Ascending aorta (tissue), 2 donors: Measurements from ENCODE around the gene CDH23. TPM values are rescaled to one million over a fixed set of nuclear protein-coding genes. Genes with fewer than 3 reads are reported as not detected.

Experiments
- DNase-seq, 2 donors: peaks; one replicate each; pipeline ENCODE4 v3.0.0-alpha.2; 2019; ENCODE audit warnings: low spot score in 2 of 2
- H3K27ac ChIP-seq, 2 donors: fragments of 200-600 bp; sonication (generic); one replicate each; pipeline ENCODE4 v1.5.1; 2016 to 2017; ENCODE audit warnings: mild to moderate bottlenecking in 1 of 2
- H3K27me3 ChIP-seq: fragments of 200-600 bp; sonication (generic); one replicate; pipeline ENCODE4 v1.5.1; 2017
- H3K36me3 ChIP-seq, 2 donors: fragments of 200-600 bp; sonication (generic); one replicate each; pipeline ENCODE4 v1.5.1; 2016
- H3K4me1 ChIP-seq, 2 donors: fragments of 200-600 bp; sonication (generic); one replicate each; pipeline ENCODE4 v1.5.1; 2016 to 2017; ENCODE audit warnings: mild to moderate bottlenecking in 1 of 2
- H3K4me3 ChIP-seq, 2 donors: fragments of 200-600 bp; sonication (generic); one replicate each; pipeline ENCODE4 v1.5.1; 2016 to 2017; ENCODE audit warnings: mild to moderate bottlenecking in 1 of 2
- H3K9me3 ChIP-seq, 2 donors: fragments of 200-600 bp; sonication (generic); one replicate each; pipeline ENCODE4 v1.5.1; 2016
- CTCF ChIP-seq, 3 experiments: fragments of 200-600 bp in 2 of 3; fragments of 450-650 bp in 1 of 3; sonication (generic) in 2 of 3; IDR thresholded peaks; one replicate each; pipeline ENCODE4 v1.5.1; 2016 to 2019; ENCODE audit warnings: antibody characterized with exemption in 3 of 3, mild to moderate bottlenecking in 1 of 3, moderate library complexity in 1 of 3
- intact Hi-C: fragments of 100-400 bp; cut with DNase I; formaldehyde crosslinking; loops from one replicate; pipeline ENCODE4 v1.15.1; 2023
- total RNA-seq: library from RNA; depleted of rRNA; stranded (reverse); fragments of >200 nt; gene quantifications from one replicate; pipeline ENCODE4 v1.1.0, GENCODE V29; 2016

Gene CDH23
- total RNA-seq, 1 donor from 2014 or later = 40.9 TPM

- TF ChIP-seq CTCF (IDR thresholded peaks at IDR 0.05) = no peak
- Histone ChIP-seq H3K4me3 (no peak overlapping the region), H3K27ac (peak overlapping the region in 1 of 2 donors; percentile 97), H3K9me3 (no peaks in the 10 kb centered on the region), H3K27me3 (no peaks in the 10 kb centered on the region), H3K36me3 (no peaks in the 10 kb centered on the region), H3K4me1 (peaks cover 0 to 24% of the 10 kb centered on the region in 2 donors)
- peak in 1 of 2 donors; percentile 26 for DNase-seq
- intact Hi-C loops = loop anchor here (10.0 kb wide), 1 partner anchor 638 kb away; the partner anchor contains the start of gene UNC5B
These were observed 455.7 kb downstream of the CDH23 start for GRCh38 chr10:71852355-71852937.

DNA sequence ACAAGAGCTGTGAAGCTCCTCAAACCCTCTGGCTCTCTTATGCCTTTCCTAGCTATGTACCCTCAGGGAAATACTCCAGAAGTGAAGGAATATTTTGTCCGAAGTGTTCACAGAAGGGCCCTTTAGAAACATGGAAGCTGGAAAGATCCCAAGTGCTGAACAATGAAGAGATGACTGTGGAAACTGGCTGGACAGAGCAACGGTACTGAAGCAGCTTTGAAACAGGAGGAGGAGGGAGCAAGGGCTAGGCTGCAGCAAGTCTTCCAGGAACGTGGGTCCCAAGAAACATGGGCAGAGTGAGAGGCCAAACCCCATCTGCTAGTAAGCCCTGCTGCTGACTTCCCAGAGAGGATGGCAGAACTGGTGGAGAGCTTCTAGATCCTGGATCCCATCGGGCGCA, 457.3 kb downstream of the CDH23 start:
- Histone ChIP-seq H3K4me3 (no peak overlapping the region), H3K36me3 (no peaks in the 10 kb centered on the region), H3K4me1 (peaks cover 0 to 14% of the 10 kb centered on the region in 2 donors), H3K27me3 (no peaks in the 10 kb centered on the region), H3K27ac (no peak overlapping the region), H3K9me3 (no peaks in the 10 kb centered on the region)
- intact Hi-C loops = loop anchor here (10.0 kb wide), 1 partner anchor 639 kb away; the partner anchor contains the start of gene UNC5B
- no peak for DNase-seq
- no peak for TF ChIP-seq CTCF (IDR thresholded peaks at IDR 0.05)

GRCh38 chr10:71856619-71857018, 459.9 kb downstream of the CDH23 start:
- TF ChIP-seq CTCF (IDR thresholded peaks at IDR 0.05) = no peak
- peaks cover 10 to 20% of the 10 kb centered on the region in 2 donors for H3K4me1 ChIP-seq
- no peaks in the 10 kb centered on the region for H3K36me3 ChIP-seq
- no peaks in the 10 kb centered on the region for H3K9me3 ChIP-seq
- no peaks in the 10 kb centered on the region for H3K27me3 ChIP-seq
- H3K4me3 ChIP-seq = no peak overlapping the region
- no peak for DNase-seq
- intact Hi-C loops = loop anchor here (10.0 kb wide), 1 partner anchor 642 kb away; the partner anchor contains the start of gene UNC5B
- H3K27ac ChIP-seq = no peak overlapping the region

- intact Hi-C loops = loop anchor here (10.0 kb wide), 1 partner anchor 643 kb away; the partner anchor contains the start of gene UNC5B
- peaks cover 10 to 21% of the 10 kb centered on the region in 2 donors for H3K4me1 ChIP-seq
- DNase-seq = peak; percentile 70 to 76
- H3K27ac ChIP-seq = no peak overlapping the region
- no peak for TF ChIP-seq CTCF (IDR thresholded peaks at IDR 0.05)
- no peaks in the 10 kb centered on the region for H3K27me3 ChIP-seq
- H3K9me3 ChIP-seq = no peaks in the 10 kb centered on the region
- H3K36me3 ChIP-seq = no peaks in the 10 kb centered on the region
- H3K4me3 ChIP-seq = no peak overlapping the region
These were observed 461.5 kb downstream of the CDH23 start for GRCh38 chr10:71857934-71858890.

DNA sequence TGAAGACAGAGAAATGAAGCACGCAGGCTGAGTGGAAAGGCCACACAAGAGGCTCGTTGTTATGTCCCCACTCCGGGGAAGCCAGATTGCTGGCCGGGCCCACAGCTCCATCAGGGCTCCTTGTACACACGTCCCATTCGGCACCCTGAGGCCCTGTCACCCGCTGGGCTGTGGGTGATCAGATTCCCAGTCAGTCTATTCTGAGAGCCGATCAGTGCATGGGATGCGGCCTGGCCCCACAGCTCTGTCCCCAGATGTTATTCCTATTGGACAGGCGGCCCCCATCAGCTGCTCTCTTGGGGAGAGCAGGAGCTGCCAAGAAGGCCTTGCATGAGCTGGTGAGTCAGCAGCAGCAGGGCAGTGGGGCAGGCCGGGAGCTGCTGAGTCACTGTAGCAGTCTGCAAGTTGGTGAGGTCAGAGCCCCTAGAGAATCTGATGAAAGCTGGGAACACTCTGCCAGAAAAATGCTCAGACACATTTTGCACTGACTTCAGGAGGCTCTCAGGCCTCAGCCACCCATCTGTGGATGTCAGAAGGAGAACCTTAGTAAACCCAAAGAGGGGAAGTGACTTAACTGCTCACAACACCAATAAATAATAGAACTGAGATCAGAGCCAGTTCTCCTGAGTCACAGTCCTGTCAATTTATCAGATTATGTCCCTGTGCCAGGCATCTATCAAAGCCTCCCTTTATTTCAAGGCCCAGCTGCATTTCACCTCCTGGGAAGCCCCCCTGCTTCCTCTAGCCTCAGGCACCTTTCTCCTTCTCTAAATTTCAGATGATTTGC, 463.7 kb downstream of the CDH23 start:
- Histone ChIP-seq H3K4me3 (no peak overlapping the region), H3K36me3 (no peaks in the 10 kb centered on the region), H3K27ac (peak overlapping the region; percentile 94 to 99), H3K9me3 (no peaks in the 10 kb centered on the region), H3K27me3 (no peaks in the 10 kb centered on the region), H3K4me1 (peaks cover 10 to 21% of the 10 kb centered on the region in 2 donors)
- DNase-seq = peak; percentile 97 to 99
- intact Hi-C loops = loop anchor here (1.0 to 2.0 kb wide), 3 partner anchors 9 to 88 kb away; partner anchors contain the start of genes PSAP and VSIR
- no peak for TF ChIP-seq CTCF (IDR thresholded peaks at IDR 0.05)
